Heart left ventricle (tissue), 16 donors: Measurements from ENCODE around the gene PCCA. TPM values are rescaled to one million over a fixed set of nuclear protein-coding genes. Genes with fewer than 3 reads are reported as not detected.

Experiments
- ATAC-seq, 4 donors: fragments of 200-7000 bp; cut with Tn5 transposase; one replicate each; pipeline ENCODE4 v1.9.1; 2020 to 2022; ENCODE audit warnings: moderate library complexity in 4 of 4, mild to moderate bottlenecking in 3 of 4, moderate number of reproducible peaks in 1 of 4
- DNase-seq, 5 donors: peaks; one replicate each; pipeline ENCODE4 v3.0.0-alpha.2; 2020
- H3K27ac ChIP-seq, 12 donors: fragments of 200-600 bp; sonication (generic) in 4 of 12; one replicate each; pipeline versions ENCODE4 v1.5.0 to v1.8.0; 2016 to 2022; ENCODE audit warnings: mild to moderate bottlenecking in 2 of 12
- H3K27me3 ChIP-seq, 9 donors: fragments of 200-600 bp; sonication (generic) in 2 of 9; one replicate each; pipeline versions ENCODE4 v1.5.1 to v1.8.0; 2016 to 2022; ENCODE audit warnings: mild to moderate bottlenecking in 3 of 9
- H3K36me3 ChIP-seq, 9 donors: fragments of 200-600 bp; sonication (generic) in 2 of 9; one replicate each; pipeline versions ENCODE4 v1.5.0 to v1.8.0; 2018 to 2022; ENCODE audit warnings: mild to moderate bottlenecking in 2 of 9
- H3K4me1 ChIP-seq, 12 donors: fragments of 200-600 bp; sonication (generic) in 4 of 12; one replicate each; pipeline versions ENCODE4 v1.5.0 to v1.8.0; 2016 to 2022; ENCODE audit warnings: mild to moderate bottlenecking in 3 of 12
- H3K4me3 ChIP-seq, 12 donors: fragments of 200-600 bp; sonication (generic) in 4 of 12; one replicate each; pipeline versions ENCODE4 v1.5.0 to v1.8.0; 2017 to 2022; ENCODE audit warnings: mild to moderate bottlenecking in 9 of 12, moderate library complexity in 4 of 12
- H3K9me3 ChIP-seq, 12 donors: fragments of 200-600 bp; sonication (generic) in 4 of 12; one replicate each; pipeline versions ENCODE4 v1.5.0 to v1.8.0; 2016 to 2022; ENCODE audit warnings: mild to moderate bottlenecking in 1 of 12
- CTCF ChIP-seq, 12 donors: fragments of 200-600 bp; sonication (generic) in 4 of 12; IDR thresholded peaks; one replicate each; pipeline versions ENCODE4 v1.5.0 to v1.8.0; 2018 to 2022; ENCODE audit warnings: antibody characterized with exemption in 12 of 12, mild to moderate bottlenecking in 5 of 12
- POLR2A ChIP-seq, 2 donors: fragments of 450-650 bp; IDR thresholded peaks; one replicate each; pipeline ENCODE4 v1.6.1; 2017; ENCODE audit warnings: antibody characterized with exemption in 2 of 2, mild to moderate bottlenecking in 2 of 2, moderate library complexity in 2 of 2
- WGBS, 4 donors: extraction: QIAGEN DNeasy Blood & Tissue Kit in 2 of 4; methylation state at CpG; one replicate each; pipeline versions ENCODE4 v1.1.5 to v1.1.7; 2013 to 2018; 5-methylcytosine and 5-hydroxymethylcytosine counted together
- intact Hi-C, 10 donors: fragments of 100-400 bp; cut with DNase I; formaldehyde crosslinking; loops; one replicate each; pipeline versions ENCODE4 v1.11.1 to v1.14.2; 2022
- polyA plus RNA-seq, 2 donors: library from polyadenylated mRNA; stranded (reverse); fragments of 200-250 nt; gene quantifications; one replicate each; pipeline ENCODE4 v1.2.3, GENCODE V29; 2013
- total RNA-seq, 9 donors: library from RNA; depleted of rRNA in 2 of 9; stranded (reverse); fragments of >200 nt in 2 of 9; fragmentation: NEBNext Ultra II Directional in 3 of 9; extraction: Animal tissue kit (Norgen Biotek cat#: 25700) in 3 of 9; gene quantifications; one replicate each; pipeline versions ENCODE4 v1.1.0 to v1.2.4, GENCODE V29; 2016 to 2023
- donor health status: ischemic (EF 13 %, LVEDD 7.1; RV severe dilation, severe dysfunction).
- donor health status: healthy with polysubstance abuse.
- donor health status: DM: no; HTN: yes; CAD: no.
- donor health status: DM: no; HTN: no; CAD: no.
- donor health status: ischemic (EF 25% LVEDD 6.9; RV normal size, moderate dysfunction).
- donor health status: ischemic (EF 25% LVEDD 5.7; RV mildly dilated, moderate dysfunction).
- donor health status: healthy.
- donor health status: DM: yes; HTN: yes; CAD: no.
- donor health status: ischemic (EF 35%, LVEDD 5.7; RV mildly dilated, moderate dysfunction).
- donor health status: nonischemic (EF 11% LVEDD 7.7; RV severe dilation, severe dysfunction).
- donor health status: DM: yes; HTN: yes; CAD: no.
- donor health status: PGD.
- donor health status: ischemic (EF 29% LVEDD 5.4; RV normal size, mild dysfunction).
- donor health status: nonischemic (EF 23%, LVEDD 6.1; RV moderate dilation, normal function).

PCCA gene
- total and polyA plus RNA-seq, 11 donors: 25.6 to 67.0 (median 40.9) TPM

- Histone ChIP-seq H3K9me3 (peaks cover 0 to 17% (median 5%) of the 10 kb centered on the region in 12 donors), H3K27ac (no peak overlapping the region), H3K4me1 (peaks cover 0 to 7% (median under 1%) of the 10 kb centered on the region in 12 donors), H3K27me3 (no peaks in the 10 kb centered on the region), H3K36me3 (peaks cover 0 to 13% (median 0%) of the 10 kb centered on the region in 9 donors), H3K4me3 (no peak overlapping the region)
- DNase-seq: no peak
- no peak for ATAC-seq
- intact Hi-C loops: no loop called here
- TF ChIP-seq CTCF (IDR thresholded peaks at IDR 0.05) (no peak), POLR2A (IDR thresholded peaks at IDR 0.05) (no peak)
- 82 to 88% (median 85%) methylated on average over 5 of the region's 5 CpGs for WGBS, 4 donors
These were observed 35.4 kb downstream of the PCCA start for GRCh38 chr13:100124265-100124664.

GRCh38 chr13:100125946-100126345 lies 37.1 kb downstream of the PCCA start:
- DNase-seq: no peak
- H3K4me1 ChIP-seq: peaks cover 0 to 22% (median 10%) of the 10 kb centered on the region in 12 donors
- H3K4me3 ChIP-seq: no peak overlapping the region
- WGBS, 4 donors: 95 to 97% (median 96%) methylated on average over 4 of the region's 4 CpGs
- H3K36me3 ChIP-seq: peaks cover 0 to 13% (median 0%) of the 10 kb centered on the region in 9 donors
- TF ChIP-seq POLR2A (IDR thresholded peaks at IDR 0.05) (no peak), CTCF (IDR thresholded peaks at IDR 0.05) (no peak)
- H3K27me3 ChIP-seq: no peaks in the 10 kb centered on the region
- H3K9me3 ChIP-seq: peaks cover 0 to 17% (median 5%) of the 10 kb centered on the region in 12 donors
- intact Hi-C loops: no loop called here
- no peak for ATAC-seq
- H3K27ac ChIP-seq: no peak overlapping the region

- no peak for DNase-seq
- Histone ChIP-seq H3K4me3 (no peak overlapping the region), H3K27me3 (no peaks in the 10 kb centered on the region), H3K36me3 (peaks cover 0 to 5% (median 0%) of the 10 kb centered on the region in 9 donors), H3K27ac (no peak overlapping the region), H3K9me3 (no peaks in the 10 kb centered on the region), H3K4me1 (peaks cover 0 to 33% (median 10%) of the 10 kb centered on the region in 12 donors)
- no peak for TF ChIP-seq POLR2A (IDR thresholded peaks at IDR 0.05)
- TF ChIP-seq CTCF (IDR thresholded peaks at IDR 0.05): no peak
- ATAC-seq: no peak
- intact Hi-C loops: no loop called here
- WGBS, 4 donors: 89 to 98% (median 96%) methylated on average over 3 of the region's 3 CpGs
These were observed 39.5 kb downstream of the PCCA start for GRCh38 chr13:100128373-100128772.

GRCh38 chr13:100128838-100129237 lies 39.9 kb downstream of the PCCA start:
- peaks cover 0 to 33% (median 10%) of the 10 kb centered on the region in 12 donors for H3K4me1 ChIP-seq
- no peaks in the 10 kb centered on the region for H3K27me3 ChIP-seq
- no peak for DNase-seq
- no peak overlapping the region for H3K27ac ChIP-seq
- intact Hi-C loops: no loop called here
- H3K9me3 ChIP-seq: no peaks in the 10 kb centered on the region
- TF ChIP-seq POLR2A (IDR thresholded peaks at IDR 0.05) (no peak), CTCF (IDR thresholded peaks at IDR 0.05) (no peak)
- H3K36me3 ChIP-seq: peaks cover 0 to 5% (median 0%) of the 10 kb centered on the region in 9 donors
- 90 to 96% (median 92%) methylated on average over 3 of the region's 3 CpGs for WGBS, 4 donors
- H3K4me3 ChIP-seq: no peak overlapping the region
- no peak for ATAC-seq
